GM13976 (cell line): ENCODE data around the gene LAMA1.

Source experiments
- DNase-seq: peaks from one replicate; pipeline ENCODE4 v3.0.0; 2012; ENCODE audit warnings: low spot score
- CTCF ChIP-seq: IDR thresholded peaks from 2 replicates; pipeline ENCODE4 v1.5.1; 2012; ENCODE audit warnings: borderline replicate concordance, mild to moderate bottlenecking; ENCODE audit not compliant: insufficient read depth; ENCODE audit errors: extremely low read depth, missing control alignments, control extremely low read depth
- in situ Hi-C: fragments of 300-500 bp; cut with MboI; formaldehyde crosslinking; loops from one replicate; pipeline ENCODE4 v1.12.0; 2022; ENCODE audit warnings: low sequenced_read_pairs, mixed read lengths, inconsistent platforms; ENCODE audit not compliant: unreplicated experiment

LAMA1 gene

GRCh38 chr18:7117390-7118355, at the start of gene LAMA1:
Gene LAMA1, minus strand, starts transcription at chr18:7117797. Its CDS starts 77 bp downstream, at chr18:7117720.
- in situ Hi-C loops: no loop called here
- no peak for TF ChIP-seq CTCF
- no peak for DNase-seq

GRCh38 chr18:7165846-7166393, 48.3 kb upstream of the LAMA1 start:
- no peak for TF ChIP-seq CTCF
- in situ Hi-C loops: no loop called here
- DNase-seq: no peak

- DNase-seq: no peak
- in situ Hi-C loops: no loop called here
- TF ChIP-seq CTCF: no peak
Observed at GRCh38 chr18:7164323-7165004, 46.9 kb upstream of the LAMA1 start.

- in situ Hi-C loops: no loop called here
- TF ChIP-seq CTCF: no peak
- DNase-seq: no peak
Observed at GRCh38 chr18:7158216-7158615, 40.6 kb upstream of the LAMA1 start.

- in situ Hi-C loops: no loop called here
- no peak for TF ChIP-seq CTCF
- no peak for DNase-seq
Observed at GRCh38 chr18:7157760-7158159, 40.2 kb upstream of the LAMA1 start.

- TF ChIP-seq CTCF: no peak
- in situ Hi-C loops: no loop called here
Observed at GRCh38 chr18:7155887-7156286, 38.3 kb upstream of the LAMA1 start.

More at GRCh38 chr18:7155887-7156286, 38.3 kb upstream of the LAMA1 start:
- no peak for DNase-seq
